HepG2 (cell line): ENCODE results near the gene DHX16. TPM values are rescaled to one million over a fixed set of nuclear protein-coding genes. Genes with fewer than 3 reads are reported as not detected.

Source experiments
- BRF2 ChIP-seq: sonication (generic); formaldehyde crosslinking; IDR thresholded peaks from 2 replicates; pipeline ENCODE4 v1.8.1; 2022; ENCODE audit warnings: mild to moderate bottlenecking, missing genetic modification reagents
- CREBL2 ChIP-seq: sonication (generic); formaldehyde crosslinking; IDR thresholded peaks from 2 replicates; pipeline ENCODE4 v1.8.1; 2023; ENCODE audit warnings: missing genetic modification reagents, mild to moderate bottlenecking, borderline replicate concordance
- GPN1 ChIP-seq: sonication (generic); formaldehyde crosslinking; IDR thresholded peaks from 2 replicates; pipeline ENCODE4 v1.5.1; 2020; ENCODE audit warnings: missing genetic modification reagents, borderline replicate concordance
- HOXA5 ChIP-seq: sonication (generic); formaldehyde crosslinking; IDR thresholded peaks from 2 replicates; pipeline ENCODE4 v1.4.0; 2020; ENCODE audit warnings: missing genetic modification reagents
- MZF1 ChIP-seq: sonication (generic); formaldehyde crosslinking; IDR thresholded peaks from 2 replicates; pipeline ENCODE4 v1.8.1; 2023; ENCODE audit warnings: mild to moderate bottlenecking, missing genetic modification reagents, borderline replicate concordance
- NFAT5 ChIP-seq: sonication (generic); formaldehyde crosslinking; IDR thresholded peaks from 2 replicates; pipeline ENCODE4 v1.4.0; 2020; ENCODE audit warnings: missing genetic modification reagents
- PRDM10 ChIP-seq: sonication (generic); formaldehyde crosslinking; IDR thresholded peaks from 2 replicates; pipeline ENCODE4 v1.4.0; 2020; ENCODE audit warnings: low read depth, missing genetic modification reagents
- SOX5 ChIP-seq: IDR thresholded peaks from 2 replicates; pipeline ENCODE4 v1.6.1; 2016; ENCODE audit warnings: borderline replicate concordance
- XRCC5 ChIP-seq: fragments of 200-400 bp; formaldehyde crosslinking; optimal IDR thresholded peaks from 2 replicates; pipeline ENCODE3; 2017; ENCODE audit warnings: mild to moderate bottlenecking, low read length
- ZBTB1 ChIP-seq: sonication (generic); formaldehyde crosslinking; IDR thresholded peaks from 2 replicates; pipeline ENCODE4 v1.4.0; 2020; ENCODE audit warnings: missing genetic modification reagents, borderline replicate concordance
- ZFAT ChIP-seq: sonication (generic); formaldehyde crosslinking; conservative IDR thresholded peaks from 2 replicates; pipeline ENCODE4 v1.8.1; 2023; ENCODE audit warnings: missing genetic modification reagents, inconsistent platforms
- ZNF513 ChIP-seq: sonication (generic); formaldehyde crosslinking; conservative IDR thresholded peaks from 2 replicates; pipeline ENCODE4 v1.5.0; 2020; ENCODE audit warnings: missing genetic modification reagents
- ZNF569 ChIP-seq: sonication (generic); formaldehyde crosslinking; IDR thresholded peaks from 2 replicates; pipeline ENCODE4 v1.5.0; 2020; ENCODE audit warnings: mild to moderate bottlenecking, missing genetic modification reagents, moderate library complexity, borderline replicate concordance
- ZNF652 ChIP-seq: IDR thresholded peaks from 2 replicates; pipeline ENCODE4 v1.6.1; 2016; ENCODE audit warnings: low read depth, borderline replicate concordance
- ZNF740 ChIP-seq: sonication (generic); formaldehyde crosslinking; IDR thresholded peaks from 2 replicates; pipeline ENCODE4 v1.4.0; 2020; ENCODE audit warnings: missing genetic modification reagents
- polyA plus RNA-seq, 8 experiments: library from polyadenylated mRNA; depleted of rRNA in 3 of 8; stranded (reverse) in 7 of 8; unstranded in 1 of 8; fragments of >200 nt; fragmentation: Illumina TruSeq in 4 of 8; extraction: Trizol in 4 of 8; gene quantifications; 2 replicates each; pipeline versions ENCODE4 v1.2.1 to v1.2.3, GENCODE V29; 2011 to 2016; ENCODE audit warnings: low read depth in 4 of 8, missing spikeins in 1 of 8, mixed read lengths in 1 of 8; ENCODE audit not compliant: insufficient read depth in 1 of 8
- total RNA-seq, 5 experiments: library from RNA; depleted of rRNA; stranded (reverse); fragments of >200 nt; fragmentation: Illumina TruSeq; extraction: Trizol; gene quantifications; 2 replicates each; pipeline ENCODE4 v1.2.3, GENCODE V29; 2016; ENCODE audit warnings: low read depth in 1 of 5

The DHX16 gene
- total and polyA plus RNA-seq, 2 of the 13 experiments (the other 11 are each of a cell fraction or from before 2014, with no cell fraction given) = 57.0 to 58.5 TPM

GRCh38 chr6:30647242-30648116, 25.3 kb downstream of the DHX16 start (continued):
- no peak for TF ChIP-seq ZNF652 (CRISPR knock-in tag)
- TF ChIP-seq ZBTB1 (CRISPR knock-in tag) = no peak
- TF ChIP-seq BRF2 (CRISPR knock-in tag) = 0 out of 2 replicates have a peak, but pooled peaks have one; percentile 57
- no peak; the same call in 1 of the 2 replicates for TF ChIP-seq ZNF513 (CRISPR knock-in tag)
- TF ChIP-seq SOX5 (CRISPR knock-in tag) = no peak
- peak; percentile 53; the same call in 1 of the 2 replicates for TF ChIP-seq GPN1 (CRISPR knock-in tag)
- peak; percentile 37; the same call in 1 of the 2 replicates for TF ChIP-seq MZF1 (CRISPR knock-in tag)
- TF ChIP-seq HOXA5 (CRISPR knock-in tag) = peak; percentile 87
- peak; percentile 82 for TF ChIP-seq NFAT5 (CRISPR knock-in tag)
- TF ChIP-seq CREBL2 (CRISPR knock-in tag) = peak; percentile 75; the same call in 1 of the 2 replicates
- TF ChIP-seq ZNF740 (CRISPR knock-in tag) = no peak
- TF ChIP-seq ZNF569 = no peak
- TF ChIP-seq PRDM10 = peak; percentile 72
- TF ChIP-seq ZFAT (CRISPR knock-in tag) = 0 out of 2 replicates have a peak, but pooled peaks have one; percentile 77
- no peak for TF ChIP-seq XRCC5
